ENCODE results near the gene ZNF784.

Gene ZNF784

DNA sequence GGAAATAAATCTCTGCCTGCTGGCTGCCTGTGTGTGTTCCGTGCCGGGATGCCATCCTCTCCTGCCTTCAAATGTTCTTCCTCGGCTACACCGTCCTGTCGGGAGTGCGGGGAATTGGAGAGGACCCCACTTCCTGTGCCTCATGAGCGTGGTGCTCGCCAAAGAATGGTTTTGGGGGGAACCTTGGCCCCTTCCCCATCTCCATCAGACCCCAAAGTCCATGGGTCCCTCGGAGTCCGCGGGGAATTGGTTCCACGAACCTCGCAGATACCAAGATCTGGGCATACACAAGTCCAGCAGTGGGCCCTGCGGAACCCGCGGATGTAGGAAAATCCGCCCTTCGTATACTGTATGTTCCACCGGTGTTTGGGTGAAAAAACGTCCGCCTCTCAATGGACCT is 21.3 kb downstream of the ZNF784 start:
- no peak for DNase-seq (ENCODE audit: low spot score)
- H3K27ac ChIP-seq: peak overlapping the region; percentile 98
- ChIA-PET POLR2A (ENCODE audit: low non-redundant PET) (no interaction called here), CTCF (no interaction called here)
- TF ChIP-seq, protein P1, sequence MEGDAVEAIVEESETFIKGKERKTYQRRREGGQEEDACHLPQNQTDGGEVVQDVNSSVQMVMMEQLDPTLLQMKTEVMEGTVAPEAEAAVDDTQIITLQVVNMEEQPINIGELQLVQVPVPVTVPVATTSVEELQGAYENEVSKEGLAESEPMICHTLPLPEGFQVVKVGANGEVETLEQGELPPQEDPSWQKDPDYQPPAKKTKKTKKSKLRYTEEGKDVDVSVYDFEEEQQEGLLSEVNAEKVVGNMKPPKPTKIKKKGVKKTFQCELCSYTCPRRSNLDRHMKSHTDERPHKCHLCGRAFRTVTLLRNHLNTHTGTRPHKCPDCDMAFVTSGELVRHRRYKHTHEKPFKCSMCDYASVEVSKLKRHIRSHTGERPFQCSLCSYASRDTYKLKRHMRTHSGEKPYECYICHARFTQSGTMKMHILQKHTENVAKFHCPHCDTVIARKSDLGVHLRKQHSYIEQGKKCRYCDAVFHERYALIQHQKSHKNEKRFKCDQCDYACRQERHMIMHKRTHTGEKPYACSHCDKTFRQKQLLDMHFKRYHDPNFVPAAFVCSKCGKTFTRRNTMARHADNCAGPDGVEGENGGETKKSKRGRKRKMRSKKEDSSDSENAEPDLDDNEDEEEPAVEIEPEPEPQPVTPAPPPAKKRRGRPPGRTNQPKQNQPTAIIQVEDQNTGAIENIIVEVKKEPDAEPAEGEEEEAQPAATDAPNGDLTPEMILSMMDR (conservative IDR thresholded peaks at IDR 0.05; ENCODE audit: low read depth): no peak

- H3K27ac ChIP-seq: peak overlapping the region; percentile 98
- DNase-seq (ENCODE audit: low spot score): no peak
- TF ChIP-seq, protein P1 (conservative IDR thresholded peaks at IDR 0.05; ENCODE audit: low read depth): no peak
- ChIA-PET POLR2A (ENCODE audit: low non-redundant PET) (no interaction called here), CTCF (no interaction called here)
These were observed 22.0 kb downstream of the ZNF784 start for GRCh38 chr19:55602104-55603001.

DNA sequence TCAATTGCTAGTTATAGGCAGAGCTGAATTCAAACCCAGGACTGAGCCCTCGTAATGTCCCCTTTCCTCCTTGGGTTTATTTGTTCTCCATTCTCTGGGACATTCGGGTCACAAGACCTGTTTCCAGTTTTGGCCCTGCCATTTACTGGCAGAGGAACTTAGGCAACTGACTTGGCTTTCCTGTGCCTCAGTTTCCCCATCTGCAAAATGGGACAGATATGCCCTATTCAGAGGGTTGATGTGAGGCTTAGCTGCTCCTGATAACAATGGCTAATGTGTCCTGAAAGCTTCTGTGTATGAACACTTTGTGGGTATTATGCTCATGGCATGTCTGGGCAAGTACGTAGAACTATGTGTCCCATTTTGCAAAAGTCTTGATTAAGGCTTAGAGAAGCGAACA is 23.3 kb downstream of the ZNF784 start:
- peak overlapping the region; percentile 98 for H3K27ac ChIP-seq
- ChIA-PET CTCF (interaction anchor here (0.6 kb wide), 1 partner anchor 44 kb away, joined by 3 read pairs; no protein-coding TSS in a partner anchor), POLR2A (ENCODE audit: low non-redundant PET) (no interaction called here)
- no peak for DNase-seq (ENCODE audit: low spot score)
- TF ChIP-seq, protein P1 (conservative IDR thresholded peaks at IDR 0.05; ENCODE audit: low read depth): no peak

DNA sequence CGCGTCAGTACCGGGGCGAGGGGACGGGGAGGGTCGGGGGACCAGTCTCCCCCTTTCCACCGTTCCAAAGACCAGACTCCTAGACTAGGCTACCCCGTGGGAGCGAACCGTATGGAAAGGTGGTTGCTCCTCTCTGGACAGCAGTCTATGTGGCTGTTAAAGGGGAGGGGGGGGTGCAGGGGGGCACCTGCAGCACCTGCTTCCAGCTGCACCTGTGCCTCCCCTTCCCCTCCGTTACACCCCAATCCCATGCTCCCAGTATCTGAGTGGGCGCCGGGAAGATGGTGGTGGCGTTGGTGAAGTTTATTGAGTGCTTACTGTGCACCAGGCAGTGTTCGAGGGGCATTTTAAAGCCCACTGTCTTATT is 23.7 kb downstream of the ZNF784 start:
- H3K27ac ChIP-seq: peak overlapping the region; percentile 98
- TF ChIP-seq, protein P1 (conservative IDR thresholded peaks at IDR 0.05; ENCODE audit: low read depth): no peak
- CTCF ChIA-PET: interaction anchor here (0.6 kb wide), 1 partner anchor 45 kb away, joined by 3 read pairs; no protein-coding TSS in a partner anchor
- DNase-seq (ENCODE audit: low spot score): no peak
- POLR2A ChIA-PET (ENCODE audit: low non-redundant PET): no interaction called here

- ChIA-PET POLR2A (ENCODE audit: low non-redundant PET) (interaction anchor here (0.8 to 0.9 kb wide), 2 partner anchors 19 to 53 kb away, joined by 4 to 6 read pairs; partner anchors contain the start of gene ZNF579), CTCF (interaction anchor here (0.5 kb wide), 1 partner anchor 31 kb away, joined by 3 read pairs; no protein-coding TSS in a partner anchor)
- DNase-seq (ENCODE audit: low spot score): peak; percentile 71
- H3K27ac ChIP-seq: peak within 1 kb of the TSS; percentile 98
- TF ChIP-seq, protein P1 (conservative IDR thresholded peaks at IDR 0.05; ENCODE audit: low read depth): no peak
These were observed 24.3 kb downstream of the ZNF784 start, which contains the start of gene ZNF524 for GRCh38 chr19:55599842-55600661. Gene ZNF524, plus strand, starts transcription at chr19:55600288. Its CDS starts 1,825 bp downstream, at chr19:55602113.

- peak; percentile 90 for DNase-seq (ENCODE audit: low spot score)
- H3K27ac ChIP-seq: peak within 1 kb of the TSS; percentile 98
- CTCF ChIA-PET: interaction anchor here (0.5 kb wide), 1 partner anchor 32 kb away, joined by 3 read pairs; no protein-coding TSS in a partner anchor
- TF ChIP-seq, protein P1 (conservative IDR thresholded peaks at IDR 0.05; ENCODE audit: low read depth): no peak
- POLR2A ChIA-PET (ENCODE audit: low non-redundant PET): interaction anchor here (0.6 to 0.9 kb wide), 4 partner anchors 19 to 194 kb away, joined by 4 to 6 read pairs (median 4); partner anchors contain the start of genes ZNF579 and ZNF628
These were observed 24.9 kb downstream of the ZNF784 start, which contains the start of gene FIZ1 for GRCh38 chr19:55599468-55599841. Gene FIZ1, minus strand, starts transcription at chr19:55599517. Its CDS starts 1,652 bp downstream, at chr19:55597865.
